ENCODE measurements around the gene NDUFS2. TPM values are rescaled to one million over a fixed set of nuclear protein-coding genes. Genes with fewer than 3 reads are reported as not detected.

Gene NDUFS2
- total RNA-seq, 1 experiment from 2014 or later: 76.2 TPM

- H3K27me3 ChIP-seq (replicated peaks): no peaks in the 10 kb centered on the region
- DNase-seq (ENCODE audit: low read depth in 1 of 2, low spot score in 2 of 2): peak; percentile 82 to 87
- no peaks in the 10 kb centered on the region for H3K9me3 ChIP-seq (replicated peaks)
- H3K27ac ChIP-seq: peak within 1 kb of the TSS; percentile 67
- H3K36me3 ChIP-seq: peaks cover 35% of the 10 kb centered on the region
- peak within 1 kb of the TSS; percentile 83 for H3K4me3 ChIP-seq
- peaks cover 19% of the 10 kb centered on the region for H3K4me1 ChIP-seq (replicated peaks)
Measured at GRCh38 chr1:161177112-161177935, 24.8 kb upstream of the NDUFS2 start, which contains the start of gene B4GALT3. B4GALT3 (minus strand) TSS chr1:161177507; CDS start chr1:161176060, 1,447 bp downstream.

- Histone ChIP-seq H3K27ac (peak overlapping the region; percentile 67; the same call in 1 of the 2 replicates), H3K4me3 (peak overlapping the region; percentile 83), H3K9me3 (replicated peaks) (no peaks in the 10 kb centered on the region), H3K36me3 (peaks cover 29% of the 10 kb centered on the region), H3K4me1 (replicated peaks) (peaks cover 23% of the 10 kb centered on the region), H3K27me3 (replicated peaks) (no peaks in the 10 kb centered on the region)
- no peak for DNase-seq (ENCODE audit: low read depth in 1 of 2, low spot score in 2 of 2)
Measured at GRCh38 chr1:161177936-161178244, 24.3 kb upstream of the NDUFS2 start.

- Histone ChIP-seq H3K4me1 (replicated peaks) (peaks cover 23% of the 10 kb centered on the region), H3K27ac (no peak overlapping the region), H3K36me3 (peaks cover 14% of the 10 kb centered on the region), H3K27me3 (replicated peaks) (no peaks in the 10 kb centered on the region), H3K4me3 (no peak overlapping the region), H3K9me3 (replicated peaks) (no peaks in the 10 kb centered on the region)
- no peak for DNase-seq (ENCODE audit: low read depth in 1 of 2, low spot score in 2 of 2)
Measured at GRCh38 chr1:161179698-161180097, 22.5 kb upstream of the NDUFS2 start.

GRCh38 chr1:161180639-161181038 is 21.5 kb upstream of the NDUFS2 start:
- Histone ChIP-seq H3K36me3 (peaks cover 4% of the 10 kb centered on the region; the same call in 1 of the 2 replicates), H3K4me3 (no peak overlapping the region), H3K4me1 (replicated peaks) (peaks cover 23% of the 10 kb centered on the region), H3K27me3 (replicated peaks) (no peaks in the 10 kb centered on the region), H3K27ac (no peak overlapping the region), H3K9me3 (replicated peaks) (no peaks in the 10 kb centered on the region)
- no peak for DNase-seq (ENCODE audit: low read depth in 1 of 2, low spot score in 2 of 2)

- Histone ChIP-seq H3K4me3 (no peak overlapping the region), H3K27me3 (replicated peaks) (no peaks in the 10 kb centered on the region), H3K27ac (peak overlapping the region; percentile 46), H3K36me3 (peaks cover under 1% of the 10 kb centered on the region; the same call in 1 of the 2 replicates), H3K4me1 (replicated peaks) (peaks cover 17% of the 10 kb centered on the region), H3K9me3 (replicated peaks) (no peaks in the 10 kb centered on the region)
- peak in 1 of 2 experiments; percentile 22 for DNase-seq (ENCODE audit: low read depth in 1 of 2, low spot score in 2 of 2)
Measured at GRCh38 chr1:161182214-161182613, 20.0 kb upstream of the NDUFS2 start.

- no peak for DNase-seq (ENCODE audit: low read depth in 1 of 2, low spot score in 2 of 2)
- H3K9me3 ChIP-seq (replicated peaks): no peaks in the 10 kb centered on the region
- no peak overlapping the region for H3K27ac ChIP-seq
- H3K27me3 ChIP-seq (replicated peaks): no peaks in the 10 kb centered on the region
- H3K4me3 ChIP-seq: no peak overlapping the region
- H3K4me1 ChIP-seq (replicated peaks): peaks cover 11% of the 10 kb centered on the region
- H3K36me3 ChIP-seq: no peaks in the 10 kb centered on the region
Measured at GRCh38 chr1:161185282-161185682, 16.9 kb upstream of the NDUFS2 start.

- H3K9me3 ChIP-seq (replicated peaks): no peaks in the 10 kb centered on the region
- H3K36me3 ChIP-seq: no peaks in the 10 kb centered on the region
- H3K4me3 ChIP-seq: no peak overlapping the region
- H3K4me1 ChIP-seq (replicated peaks): peaks cover 11% of the 10 kb centered on the region
- no peak overlapping the region for H3K27ac ChIP-seq
- no peak for DNase-seq (ENCODE audit: low read depth in 1 of 2, low spot score in 2 of 2)
- no peaks in the 10 kb centered on the region for H3K27me3 ChIP-seq (replicated peaks)
Measured at GRCh38 chr1:161185732-161186311, 16.3 kb upstream of the NDUFS2 start.

- no peaks in the 10 kb centered on the region for H3K9me3 ChIP-seq (replicated peaks)
- H3K4me1 ChIP-seq (replicated peaks): peaks cover 5% of the 10 kb centered on the region
- H3K4me3 ChIP-seq: no peak overlapping the region
- DNase-seq (ENCODE audit: low read depth in 1 of 2, low spot score in 2 of 2): no peak
- H3K36me3 ChIP-seq: no peaks in the 10 kb centered on the region
- no peaks in the 10 kb centered on the region for H3K27me3 ChIP-seq (replicated peaks)
- H3K27ac ChIP-seq: no peak overlapping the region
Measured at GRCh38 chr1:161187311-161187710, 14.9 kb upstream of the NDUFS2 start.

- no peaks in the 10 kb centered on the region for H3K4me1 ChIP-seq (replicated peaks)
- no peak overlapping the region for H3K4me3 ChIP-seq
- H3K27me3 ChIP-seq (replicated peaks): no peaks in the 10 kb centered on the region
- no peaks in the 10 kb centered on the region for H3K9me3 ChIP-seq (replicated peaks)
- H3K27ac ChIP-seq: no peak overlapping the region
- no peaks in the 10 kb centered on the region for H3K36me3 ChIP-seq
- no peak for DNase-seq (ENCODE audit: low read depth in 1 of 2, low spot score in 2 of 2)
Measured at GRCh38 chr1:161188381-161188780, 13.8 kb upstream of the NDUFS2 start.

GRCh38 chr1:161189036-161189435 is 13.1 kb upstream of the NDUFS2 start:
- Histone ChIP-seq H3K4me1 (replicated peaks) (no peaks in the 10 kb centered on the region), H3K27me3 (replicated peaks) (no peaks in the 10 kb centered on the region), H3K9me3 (replicated peaks) (no peaks in the 10 kb centered on the region), H3K27ac (no peak overlapping the region), H3K4me3 (no peak overlapping the region), H3K36me3 (no peaks in the 10 kb centered on the region)
- no peak for DNase-seq (ENCODE audit: low read depth in 1 of 2, low spot score in 2 of 2)

GRCh38 chr1:161190962-161191521 is 11.1 kb upstream of the NDUFS2 start:
- DNase-seq (ENCODE audit: low read depth in 1 of 2, low spot score in 2 of 2): no peak
- Histone ChIP-seq H3K9me3 (replicated peaks) (no peaks in the 10 kb centered on the region), H3K36me3 (no peaks in the 10 kb centered on the region), H3K4me3 (no peak overlapping the region), H3K27ac (no peak overlapping the region), H3K27me3 (replicated peaks) (no peaks in the 10 kb centered on the region), H3K4me1 (replicated peaks) (no peaks in the 10 kb centered on the region)

GRCh38 chr1:161191971-161192370 is 10.2 kb upstream of the NDUFS2 start:
- H3K4me3 ChIP-seq: no peak overlapping the region
- H3K27me3 ChIP-seq (replicated peaks): no peaks in the 10 kb centered on the region
- no peak for DNase-seq (ENCODE audit: low read depth in 1 of 2, low spot score in 2 of 2)
- no peaks in the 10 kb centered on the region for H3K9me3 ChIP-seq (replicated peaks)
- H3K36me3 ChIP-seq: no peaks in the 10 kb centered on the region
- no peak overlapping the region for H3K27ac ChIP-seq
- no peaks in the 10 kb centered on the region for H3K4me1 ChIP-seq (replicated peaks)

- no peaks in the 10 kb centered on the region for H3K36me3 ChIP-seq
- no peaks in the 10 kb centered on the region for H3K9me3 ChIP-seq (replicated peaks)
- no peak overlapping the region for H3K4me3 ChIP-seq
- no peak overlapping the region for H3K27ac ChIP-seq
- no peaks in the 10 kb centered on the region for H3K27me3 ChIP-seq (replicated peaks)
- DNase-seq (ENCODE audit: low read depth in 1 of 2, low spot score in 2 of 2): peak in 1 of 2 experiments; percentile 42
- H3K4me1 ChIP-seq (replicated peaks): no peaks in the 10 kb centered on the region
Measured at GRCh38 chr1:161192476-161193465, 9.4 kb upstream of the NDUFS2 start.

All from SJSA1 (cell line).